ENCODE results near the gene SLC9A7. TPM values are rescaled to one million over a fixed set of nuclear protein-coding genes. Genes with fewer than 3 reads are reported as not detected.
"Not testable (repeated sequence)": the region's sequence is repeated elsewhere in the genome, so short reads cannot be mapped to it uniquely, and the experiment has no call there.

SLC9A7 gene
- total and polyA plus RNA-seq, 12 donors, result 2.3 to 22.8 (median 12.4) TPM

DNA sequence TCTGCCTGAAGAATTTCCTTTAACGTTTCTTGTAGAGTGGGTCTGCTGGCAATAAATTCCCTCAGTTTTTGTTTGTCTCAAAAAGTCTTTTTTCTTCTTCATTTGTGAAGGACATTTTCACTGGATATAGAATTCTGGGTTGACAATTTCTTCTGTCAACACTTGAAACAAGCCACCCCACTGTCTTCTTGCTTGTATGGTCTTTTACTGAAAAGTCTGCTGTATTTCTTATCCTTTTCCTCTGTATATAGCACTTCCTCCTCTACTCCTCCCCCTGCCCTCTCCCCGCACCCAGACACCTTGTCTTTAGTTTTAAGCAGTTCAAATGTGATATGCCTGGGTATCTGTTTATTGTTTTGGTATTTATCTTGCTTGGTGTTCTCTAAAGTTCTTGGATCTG is 23.3 kb downstream of the SLC9A7 start:
- Histone ChIP-seq H3K27ac (no peak overlapping the region), H3K36me3 (replicated peaks in 1 of 2) (no peaks in the 10 kb centered on the region), H3K27me3 (no peaks in the 10 kb centered on the region), H3K4me1 (replicated peaks in 1 of 2) (no peaks in the 10 kb centered on the region), H3K9me3 (replicated peaks in 1 of 3) (peaks cover 0 to 16% (median 0%) of the 10 kb centered on the region in 3 donors), H3K4me3 (no peak overlapping the region)
- intact Hi-C loops (cut with DNase I), result no loop called here
- WGBS, 4 donors, result 59 to 87% (median 74%) methylated on average over 2 of the region's 2 CpGs
- DNase-seq, result no peak
- TF ChIP-seq, protein P1, sequence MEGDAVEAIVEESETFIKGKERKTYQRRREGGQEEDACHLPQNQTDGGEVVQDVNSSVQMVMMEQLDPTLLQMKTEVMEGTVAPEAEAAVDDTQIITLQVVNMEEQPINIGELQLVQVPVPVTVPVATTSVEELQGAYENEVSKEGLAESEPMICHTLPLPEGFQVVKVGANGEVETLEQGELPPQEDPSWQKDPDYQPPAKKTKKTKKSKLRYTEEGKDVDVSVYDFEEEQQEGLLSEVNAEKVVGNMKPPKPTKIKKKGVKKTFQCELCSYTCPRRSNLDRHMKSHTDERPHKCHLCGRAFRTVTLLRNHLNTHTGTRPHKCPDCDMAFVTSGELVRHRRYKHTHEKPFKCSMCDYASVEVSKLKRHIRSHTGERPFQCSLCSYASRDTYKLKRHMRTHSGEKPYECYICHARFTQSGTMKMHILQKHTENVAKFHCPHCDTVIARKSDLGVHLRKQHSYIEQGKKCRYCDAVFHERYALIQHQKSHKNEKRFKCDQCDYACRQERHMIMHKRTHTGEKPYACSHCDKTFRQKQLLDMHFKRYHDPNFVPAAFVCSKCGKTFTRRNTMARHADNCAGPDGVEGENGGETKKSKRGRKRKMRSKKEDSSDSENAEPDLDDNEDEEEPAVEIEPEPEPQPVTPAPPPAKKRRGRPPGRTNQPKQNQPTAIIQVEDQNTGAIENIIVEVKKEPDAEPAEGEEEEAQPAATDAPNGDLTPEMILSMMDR (IDR thresholded peaks at IDR 0.05), result no peak
- no peak for TF ChIP-seq POLR2A (IDR thresholded peaks at IDR 0.05)

DNA sequence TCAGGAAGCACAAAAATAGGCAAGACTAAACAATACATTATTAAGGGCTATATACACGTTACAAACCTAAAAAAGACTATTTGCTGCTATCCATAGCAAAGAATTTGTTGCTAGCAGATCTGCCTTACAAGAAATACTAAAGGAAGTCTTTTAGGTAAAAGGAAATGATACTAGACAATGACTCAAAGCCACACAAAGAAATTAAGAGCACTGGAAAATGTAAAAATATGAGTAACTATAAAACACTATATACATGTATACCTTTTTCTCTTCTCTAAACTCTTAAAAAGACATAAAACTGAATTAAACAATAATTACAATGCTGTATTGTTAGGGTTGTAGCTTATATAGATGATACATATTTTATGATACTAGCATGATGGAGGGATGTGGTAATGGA is 25.7 kb downstream of the SLC9A7 start:
- H3K36me3 ChIP-seq (replicated peaks in 1 of 2), result no peaks in the 10 kb centered on the region
- H3K27me3 ChIP-seq, result no peaks in the 10 kb centered on the region
- no peak for TF ChIP-seq POLR2A (IDR thresholded peaks at IDR 0.05)
- TF ChIP-seq, protein P1 (IDR thresholded peaks at IDR 0.05), result no peak
- DNase-seq, result no peak
- H3K9me3 ChIP-seq (replicated peaks in 1 of 3), result peaks cover 0 to 16% (median 0%) of the 10 kb centered on the region in 3 donors
- intact Hi-C loops (cut with DNase I), result no loop called here
- no peaks in the 10 kb centered on the region for H3K4me1 ChIP-seq (replicated peaks in 1 of 2)
- H3K27ac ChIP-seq, result no peak overlapping the region
- whole genome bisulfite sequencing, 4 donors, result 53 to 73% (median 67%) methylated on average over 1 of the region's 1 CpG
- no peak overlapping the region for H3K4me3 ChIP-seq

DNA sequence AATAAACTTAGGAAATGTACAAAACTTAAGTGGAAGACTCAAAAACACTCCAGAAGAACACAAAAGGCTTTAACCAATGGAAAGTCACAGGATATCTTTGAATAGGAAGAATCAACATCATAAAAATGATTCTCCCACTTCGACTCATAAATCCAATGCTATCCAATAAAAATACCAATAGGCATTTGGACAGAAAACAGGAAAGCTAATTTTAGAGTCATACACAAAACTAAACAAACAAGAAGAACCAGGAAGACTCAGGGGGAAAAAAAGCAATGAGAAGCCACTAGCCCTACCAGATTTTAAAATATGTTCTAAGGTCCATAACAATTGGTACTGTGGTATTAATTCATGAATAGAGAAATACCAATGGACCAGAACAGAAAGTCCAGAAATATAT is 28.2 kb downstream of the SLC9A7 start:
- no peak for TF ChIP-seq POLR2A (IDR thresholded peaks at IDR 0.05)
- TF ChIP-seq, protein P1 (IDR thresholded peaks at IDR 0.05), result no peak

DNA sequence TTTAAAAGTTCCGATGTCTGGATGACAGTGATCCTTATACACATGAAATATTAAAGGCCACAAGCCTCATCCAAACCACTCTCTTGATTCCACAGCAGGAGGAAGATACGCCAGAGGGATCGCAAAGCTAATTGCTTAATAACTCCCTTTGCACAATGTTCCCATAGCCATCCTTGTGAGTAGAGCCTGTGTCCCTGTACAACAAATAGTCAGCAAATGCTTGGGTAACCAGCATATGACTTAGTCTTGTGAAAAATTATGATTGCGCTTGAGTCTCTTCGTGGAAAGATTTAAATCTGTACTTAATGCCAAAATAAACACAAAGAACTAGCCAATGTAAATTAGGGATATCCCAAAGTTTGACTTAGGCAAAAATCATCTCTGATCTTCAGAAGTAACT is 31.5 kb downstream of the SLC9A7 start:
- no peaks in the 10 kb centered on the region for H3K9me3 ChIP-seq (replicated peaks in 1 of 3)
- H3K27ac ChIP-seq, result no peak overlapping the region
- TF ChIP-seq, protein P1 (IDR thresholded peaks at IDR 0.05), result no peak
- TF ChIP-seq POLR2A (IDR thresholded peaks at IDR 0.05), result no peak
- WGBS, 4 donors, result 73 to 84% (median 79%) methylated on average over 5 of the region's 5 CpGs
- no peaks in the 10 kb centered on the region for H3K4me1 ChIP-seq (replicated peaks in 1 of 2)
- H3K36me3 ChIP-seq (replicated peaks in 1 of 2), result no peaks in the 10 kb centered on the region
- no peaks in the 10 kb centered on the region for H3K27me3 ChIP-seq
- DNase-seq, result no peak
- intact Hi-C loops (cut with DNase I), result no loop called here
- no peak overlapping the region for H3K4me3 ChIP-seq

More for the DNA sequence above, 28.2 kb downstream of the SLC9A7 start:
- no peak overlapping the region for H3K4me3 ChIP-seq
- intact Hi-C loops (cut with DNase I), result no loop called here
- WGBS, 4 donors, result 53 to 84% (median 68%) methylated on average over 1 of the region's 1 CpG
- DNase-seq, result no peak
- no peaks in the 10 kb centered on the region for H3K27me3 ChIP-seq
- no peak overlapping the region for H3K27ac ChIP-seq
- H3K4me1 ChIP-seq (replicated peaks in 1 of 2), result no peaks in the 10 kb centered on the region
- peaks cover 0 to 9% (median 0%) of the 10 kb centered on the region in 3 donors for H3K9me3 ChIP-seq (replicated peaks in 1 of 3)
- H3K36me3 ChIP-seq (replicated peaks in 1 of 2), result no peaks in the 10 kb centered on the region

DNA sequence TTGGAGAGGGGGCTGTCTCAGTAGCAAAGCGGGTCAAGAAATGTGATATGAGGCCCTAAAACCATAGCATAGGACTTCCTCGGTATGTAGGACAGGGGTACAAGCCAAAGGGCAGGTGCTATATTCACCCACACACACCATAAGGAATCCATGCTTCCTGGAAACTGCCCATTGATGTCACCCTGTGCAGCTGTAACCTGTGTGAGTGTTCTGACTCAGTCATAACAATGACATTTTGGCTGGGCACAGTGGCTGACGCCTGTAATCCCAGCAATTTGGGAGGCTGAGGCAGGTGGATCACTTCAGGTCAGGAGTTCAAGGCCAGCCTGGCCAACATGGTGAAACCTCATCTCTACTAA is 35.4 kb downstream of the SLC9A7 start:
- H3K36me3 ChIP-seq (replicated peaks in 1 of 2); H3K27ac ChIP-seq; DNase-seq; H3K4me1 ChIP-seq (replicated peaks in 1 of 2); intact Hi-C loops (cut with DNase I); H3K9me3 ChIP-seq (replicated peaks in 1 of 3); H3K27me3 ChIP-seq; H3K4me3 ChIP-seq: not testable (repeated sequence)
- 56 to 100% (median 78%) methylated on average over 1 to 3 of the region's 3 CpGs for WGBS, 4 donors

All from adrenal gland (tissue), 12 donors.